GM21447 (cell line): ENCODE measurements around the gene RASAL1.
"Not testable (repeated sequence)": the region's sequence is repeated elsewhere in the genome, so short reads cannot be mapped to it uniquely, and the experiment has no call there.

Experiments used
- ATAC-seq: cut with Tn5 transposase; IDR thresholded peaks from one replicate; pipeline ENCODE4 v1.9.1; 2021; ENCODE audit not compliant: unreplicated experiment

RASAL1 gene

DNA sequence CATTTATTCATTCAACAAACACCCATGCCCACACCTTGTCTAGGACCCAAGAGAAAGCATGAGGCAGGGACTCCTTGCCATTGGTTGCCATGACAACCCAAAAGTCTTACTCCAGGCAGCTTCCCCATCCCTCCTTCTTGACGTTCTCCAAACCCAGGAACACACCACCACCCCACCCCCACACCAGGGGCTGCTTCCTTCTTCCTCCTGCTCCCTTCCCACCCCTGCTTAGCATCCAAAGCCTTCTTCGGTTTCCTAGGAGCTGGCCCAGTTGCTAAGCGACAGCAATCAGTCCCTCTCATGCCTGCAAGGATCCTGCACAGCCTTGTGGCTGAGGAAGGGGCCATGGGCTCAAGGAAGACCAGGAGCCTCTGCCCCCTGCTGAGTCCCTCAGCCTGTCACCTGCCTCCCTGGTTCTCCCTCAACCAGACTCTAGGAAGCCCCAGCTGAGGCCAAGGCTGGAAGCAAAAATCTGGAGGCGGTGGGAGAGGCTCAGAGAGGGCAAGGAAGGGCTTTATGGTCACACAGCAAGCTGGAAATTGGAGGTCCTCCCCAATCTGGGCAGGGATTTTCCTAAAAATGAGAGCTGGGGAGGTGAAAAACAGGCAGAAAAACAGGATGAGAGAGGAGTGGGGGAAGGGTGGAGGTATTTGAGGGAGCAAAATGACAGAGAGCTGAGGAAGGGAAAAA is 15.4 kb downstream of the RASAL1 start:
- ATAC-seq = no peak

DNA sequence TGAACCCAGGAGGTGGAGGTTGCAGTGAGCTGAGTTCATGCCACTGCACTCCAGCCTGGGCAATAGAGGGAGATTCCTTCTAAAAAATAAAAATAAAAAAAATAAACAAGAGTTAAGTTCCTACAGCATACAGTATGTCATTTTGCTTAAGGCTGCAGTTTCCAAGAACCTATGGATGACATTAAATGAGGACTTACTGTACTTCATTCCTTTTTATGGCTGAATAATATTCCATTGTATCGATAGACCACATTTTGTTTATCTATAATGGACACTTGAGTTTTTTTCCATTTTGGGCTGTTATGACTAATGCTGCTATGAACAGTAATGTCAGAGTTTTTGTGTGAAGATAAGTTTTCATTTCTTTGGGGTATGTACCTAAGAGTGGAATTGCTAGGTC is 17.4 kb downstream of the RASAL1 start:
- ATAC-seq = no peak

GRCh38 chr12:113117684-113118083 is 17.9 kb downstream of the RASAL1 start:
- ATAC-seq = not testable (repeated sequence)

GRCh38 chr12:113116875-113117274 is 18.7 kb downstream of the RASAL1 start:
- no peak for ATAC-seq

- no peak for ATAC-seq
Measured at GRCh38 chr12:113115455-113116126, 20.0 kb downstream of the RASAL1 start.

DNA sequence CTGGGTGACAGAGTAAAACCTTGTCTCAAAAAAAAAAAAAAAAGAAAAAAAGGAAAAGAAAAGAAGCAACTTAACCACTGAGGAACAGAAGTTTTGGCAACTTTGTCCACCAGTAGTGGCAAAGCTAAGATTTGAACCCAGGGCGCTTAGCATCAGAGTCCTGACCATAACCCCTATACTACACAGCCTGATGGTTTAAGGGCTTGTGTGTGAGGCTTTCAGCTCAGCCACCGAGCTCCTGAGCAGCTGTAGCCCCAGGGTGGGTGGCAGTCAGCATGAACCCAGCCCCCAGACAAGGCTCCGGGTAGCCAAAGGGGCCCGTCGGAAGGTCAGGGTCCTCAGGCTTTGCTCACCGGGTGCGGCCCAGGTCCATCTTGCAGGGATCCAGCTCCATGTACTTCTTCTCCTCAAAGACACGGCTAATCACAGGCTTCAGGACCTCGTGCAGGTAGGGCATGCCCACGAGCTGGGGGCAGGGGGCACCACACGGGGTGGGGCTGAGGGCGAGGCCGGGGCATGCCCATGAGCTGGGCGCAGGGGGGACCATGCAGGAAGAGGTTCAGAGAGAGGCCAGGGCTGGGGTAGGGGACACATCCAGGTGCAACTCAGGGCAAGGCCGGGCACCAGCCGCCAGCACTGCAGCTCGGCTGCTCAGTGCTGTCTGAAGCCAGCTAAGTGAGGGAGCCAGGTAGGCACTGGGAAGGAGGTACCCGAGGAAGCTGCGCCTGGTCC is 20.9 kb downstream of the RASAL1 start:
- ATAC-seq = no peak

GRCh38 chr12:113113397-113113796 is 22.2 kb downstream of the RASAL1 start:
- ATAC-seq = no peak

DNA sequence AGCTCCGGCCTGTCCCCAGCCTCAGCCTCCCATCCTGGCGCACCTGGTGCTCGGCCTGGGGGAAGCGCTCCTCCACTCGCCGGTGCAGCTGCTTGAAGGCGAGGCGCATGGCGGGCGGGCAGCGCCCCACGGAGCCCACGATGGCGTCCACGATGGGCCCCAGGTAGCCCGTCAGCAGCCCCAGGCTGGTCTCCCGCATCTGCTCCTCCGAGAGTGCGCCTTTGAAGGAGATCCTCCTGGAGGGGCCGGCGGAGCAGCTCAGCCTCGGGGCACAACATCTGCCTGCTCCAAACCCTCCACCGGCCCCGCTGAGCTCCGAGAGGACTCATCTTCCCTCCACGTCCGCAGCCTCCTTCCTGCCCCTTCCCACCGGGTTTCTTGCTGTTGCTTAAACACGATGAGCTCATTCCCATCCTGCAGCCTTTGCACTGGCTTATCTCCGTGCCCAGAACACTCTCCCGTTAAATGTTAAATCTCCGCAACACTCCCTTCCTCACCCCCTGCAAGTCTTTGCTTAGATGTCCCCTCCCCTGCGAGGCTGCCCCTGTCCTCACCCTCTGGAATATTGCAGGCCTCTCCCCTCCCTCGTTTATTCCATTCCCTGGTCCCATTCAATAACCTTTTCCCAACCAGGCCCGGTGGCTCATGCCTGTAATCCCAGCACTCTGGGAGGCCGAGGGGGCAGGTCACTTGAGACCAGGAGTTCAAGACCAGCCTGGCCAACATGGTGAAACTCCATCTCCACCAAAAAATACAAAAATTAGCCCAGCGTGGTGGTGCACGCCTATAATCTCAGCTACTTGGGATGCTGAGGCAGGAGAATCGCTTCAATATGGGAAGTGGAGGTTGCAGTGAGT is 23.3 kb downstream of the RASAL1 start:
- no peak for ATAC-seq

DNA sequence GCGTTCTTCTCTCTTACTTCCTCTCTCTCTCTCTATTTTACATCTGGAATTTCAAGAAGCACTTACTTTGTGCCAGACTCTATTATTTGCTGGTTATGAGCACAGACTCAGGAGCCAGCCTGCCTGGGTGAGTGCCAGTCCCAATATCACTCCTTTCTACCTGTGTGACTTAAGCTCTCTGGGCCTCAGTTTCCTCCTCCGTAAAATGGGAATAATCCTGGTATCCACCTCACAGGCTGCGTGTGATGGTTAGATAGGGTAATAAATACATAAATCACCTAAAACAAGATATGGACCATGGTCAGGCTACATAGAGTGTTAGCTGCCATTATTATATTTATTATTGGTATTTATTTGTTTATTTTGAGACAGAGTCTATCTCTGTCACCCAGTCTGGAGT is 24.3 kb downstream of the RASAL1 start:
- no peak for ATAC-seq

- no peak for ATAC-seq
Measured at GRCh38 chr12:113109872-113110599, 25.5 kb downstream of the RASAL1 start.

DNA sequence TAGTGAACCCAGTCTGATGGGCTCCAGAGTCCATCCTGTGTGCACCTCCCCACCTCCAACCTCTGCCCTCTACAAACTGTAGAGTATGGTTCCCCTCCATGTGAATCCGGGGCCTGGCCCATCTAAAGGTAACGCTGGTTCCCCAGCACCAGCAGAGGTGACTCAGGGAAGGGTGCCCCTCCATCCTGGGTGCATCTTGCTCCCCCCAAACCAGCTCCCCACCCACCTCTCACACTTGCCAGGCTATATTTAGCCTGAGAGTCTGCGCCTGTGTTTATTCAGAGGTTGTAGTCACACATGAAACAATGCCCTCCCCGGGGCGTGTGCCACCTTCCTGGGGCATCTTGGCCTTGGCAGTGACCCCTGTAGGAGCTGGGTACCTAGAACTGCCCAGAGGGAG is 26.2 kb downstream of the RASAL1 start:
- ATAC-seq = no peak

GRCh38 chr12:113108308-113108707 is 27.3 kb downstream of the RASAL1 start:
- ATAC-seq = no peak

DNA sequence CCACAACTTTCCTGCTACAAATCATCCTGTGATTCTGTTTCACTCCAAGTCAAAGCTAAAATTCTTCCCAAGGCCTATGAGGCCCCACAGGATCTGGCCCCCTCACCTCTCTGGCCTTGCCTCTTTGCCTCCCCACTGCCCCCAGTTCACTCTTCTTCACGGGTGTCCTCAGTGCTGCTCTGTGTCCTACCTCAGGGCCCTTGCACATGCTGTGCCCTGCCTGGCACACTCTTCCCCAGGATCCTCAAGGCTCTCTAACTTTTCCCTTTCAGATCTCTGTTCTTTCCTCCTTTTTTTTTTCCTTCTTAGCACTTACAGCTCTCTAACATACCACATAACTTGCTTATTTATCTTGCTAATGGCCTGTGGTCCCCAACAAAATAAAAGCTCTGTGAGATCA is 29.2 kb downstream of the RASAL1 start:
- no peak for ATAC-seq

- ATAC-seq = no peak
Measured at GRCh38 chr12:113105606-113106271, 29.8 kb downstream of the RASAL1 start.

GRCh38 chr12:113104953-113105510 is 30.5 kb downstream of the RASAL1 start:
- ATAC-seq = no peak

- ATAC-seq = no peak
Measured at GRCh38 chr12:113103756-113104450, 31.7 kb downstream of the RASAL1 start.

DNA sequence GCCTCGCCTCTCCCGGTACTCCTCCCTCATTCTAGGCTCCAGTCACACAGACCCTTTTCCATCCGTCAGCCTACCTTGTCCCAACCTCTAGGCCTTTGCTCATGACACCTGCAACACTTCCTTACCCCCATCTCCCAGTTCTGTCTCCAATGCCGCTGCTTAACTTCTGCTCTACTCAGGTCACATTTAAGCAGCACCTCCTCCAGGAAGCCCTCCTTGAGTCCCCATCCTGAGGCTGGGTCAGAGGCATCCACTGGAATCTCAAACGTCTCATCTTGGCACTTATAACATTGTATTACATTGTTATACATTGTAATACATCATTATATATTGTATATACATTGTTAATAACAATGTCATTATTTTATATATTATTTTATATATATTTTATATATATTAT is 32.8 kb downstream of the RASAL1 start:
- no peak for ATAC-seq

DNA sequence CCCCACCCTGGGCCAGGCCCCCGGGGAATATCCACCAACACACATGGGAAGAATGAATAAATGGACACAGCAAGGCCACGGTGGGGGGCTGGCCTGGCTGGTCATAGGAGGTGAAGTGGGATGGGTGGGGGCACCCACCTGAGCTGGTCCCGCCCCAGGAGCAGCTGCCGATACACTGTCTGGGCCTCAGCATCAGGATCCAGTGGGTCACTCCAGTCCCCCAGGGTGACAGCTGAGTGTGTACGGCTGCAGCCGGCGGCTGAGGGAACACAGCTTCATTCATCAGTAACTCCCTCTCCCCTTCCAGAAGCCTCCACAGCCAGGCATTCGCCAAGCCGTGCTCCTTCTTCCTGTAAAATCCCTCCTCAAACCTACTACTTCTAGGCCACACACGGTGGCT is 33.8 kb downstream of the RASAL1 start:
- ATAC-seq = no peak

- no peak for ATAC-seq
Measured at GRCh38 chr12:113099764-113100163, 35.8 kb downstream of the RASAL1 start.
